T-helper 2 cell treated with Interferon-gamma antibody and Interleukin-4, amounts not matched to agents 100 ng/mL and 5 ng/mL, for 36 hours (primary cell): ENCODE data around the gene EIF5B. TPM values are rescaled to one million over a fixed set of nuclear protein-coding genes. Genes with fewer than 3 reads are reported as not detected.

ENCODE experiments used
- intact Hi-C: fragments of 100-400 bp; cut with micrococcal nuclease; formaldehyde crosslinking; loops from one replicate; pipeline ENCODE4 v1.15.1; 2023
- total RNA-seq: library from RNA; stranded (reverse); gene quantifications from 2 replicates; pipeline ENCODE4 v1.2.3, GENCODE V29; 2022

The EIF5B gene
- total RNA-seq, 1 donor from 2014 or later = 56.2 TPM

- intact Hi-C loops = no loop called here
Measured at GRCh38 chr2:99404797-99405669, 67.8 kb downstream of the EIF5B start.

GRCh38 chr2:99406137-99406536, 68.9 kb downstream of the EIF5B start:
- intact Hi-C loops = no loop called here

GRCh38 chr2:99410276-99410675, 73.1 kb downstream of the EIF5B start:
- intact Hi-C loops = no loop called here

- intact Hi-C loops = no loop called here
Measured at GRCh38 chr2:99414566-99414965, 77.4 kb downstream of the EIF5B start.

- intact Hi-C loops = no loop called here
Measured at GRCh38 chr2:99417396-99417795, 80.2 kb downstream of the EIF5B start.

GRCh38 chr2:99420031-99420430, 82.8 kb downstream of the EIF5B start:
- intact Hi-C loops = no loop called here

GRCh38 chr2:99420751-99421299, 83.6 kb downstream of the EIF5B start:
- intact Hi-C loops = no loop called here

- intact Hi-C loops = no loop called here
Measured at GRCh38 chr2:99421469-99421868, 84.3 kb downstream of the EIF5B start.

GRCh38 chr2:99422599-99422998, 85.4 kb downstream of the EIF5B start:
- intact Hi-C loops = no loop called here

- intact Hi-C loops = no loop called here
Measured at GRCh38 chr2:99424371-99424770, 87.2 kb downstream of the EIF5B start.

GRCh38 chr2:99425022-99425421, 87.8 kb downstream of the EIF5B start:
- intact Hi-C loops = no loop called here

- intact Hi-C loops = no loop called here
Measured at GRCh38 chr2:99430614-99431291, 93.6 kb downstream of the EIF5B start.

- intact Hi-C loops = no loop called here
Measured at GRCh38 chr2:99431587-99432275, 94.5 kb downstream of the EIF5B start.

- intact Hi-C loops = no loop called here
Measured at GRCh38 chr2:99433340-99433739, 96.2 kb downstream of the EIF5B start.

GRCh38 chr2:99436874-99437273, 99.7 kb downstream of the EIF5B start:
- intact Hi-C loops = no loop called here

- intact Hi-C loops = loop anchor here (5.0 kb wide), 1 partner anchor 47 kb away; no protein-coding TSS in a partner anchor
Measured at GRCh38 chr2:99439971-99440505, 102.8 kb downstream of the EIF5B start.

GRCh38 chr2:99442837-99443236, 105.6 kb downstream of the EIF5B start:
- intact Hi-C loops = loop anchor here (5.0 kb wide), 1 partner anchor 44 kb away; no protein-coding TSS in a partner anchor

GRCh38 chr2:99444222-99444621, 107.0 kb downstream of the EIF5B start:
- intact Hi-C loops = loop anchor here (5.0 kb wide), 1 partner anchor 43 kb away; no protein-coding TSS in a partner anchor

- intact Hi-C loops = no loop called here
Measured at GRCh38 chr2:99445065-99445464, 107.9 kb downstream of the EIF5B start.

- intact Hi-C loops = no loop called here
Measured at GRCh38 chr2:99448556-99448955, 111.4 kb downstream of the EIF5B start.

- intact Hi-C loops = no loop called here
Measured at GRCh38 chr2:99450199-99450598, 113.0 kb downstream of the EIF5B start.
